ENCODE data around the gene CARM1.
"Not testable (repeated sequence)": the region's sequence is repeated elsewhere in the genome, so short reads cannot be mapped to it uniquely, and the experiment has no call there.

CARM1 gene

GRCh38 chr19:10870955-10871603 is at the start of gene CARM1:
CARM1 (plus strand) TSS chr19:10871553; CDS start chr19:10871703, 150 bp downstream.
- DNase-seq = peak; percentile 81

- no peak for DNase-seq
These were observed 47.7 kb upstream of the CARM1 start for GRCh38 chr19:10823690-10824089.

GRCh38 chr19:10826231-10826630 is 45.1 kb upstream of the CARM1 start:
- DNase-seq = no peak

GRCh38 chr19:10826846-10827245 is 44.5 kb upstream of the CARM1 start:
- DNase-seq = no peak

- no peak for DNase-seq
These were observed 42.2 kb upstream of the CARM1 start for GRCh38 chr19:10828981-10829821.

- DNase-seq = no peak
These were observed 41.4 kb upstream of the CARM1 start for GRCh38 chr19:10829967-10830366.

GRCh38 chr19:10830370-10830769 is 41.0 kb upstream of the CARM1 start:
- no peak for DNase-seq

GRCh38 chr19:10830931-10831779 is 40.2 kb upstream of the CARM1 start:
- DNase-seq = no peak

- DNase-seq = no peak
These were observed 39.1 kb upstream of the CARM1 start for GRCh38 chr19:10831987-10832938.

GRCh38 chr19:10832939-10833296 is 38.4 kb upstream of the CARM1 start:
- no peak for DNase-seq

GRCh38 chr19:10835089-10835753 is 36.1 kb upstream of the CARM1 start:
- no peak for DNase-seq

GRCh38 chr19:10835754-10836478 is 35.4 kb upstream of the CARM1 start, which contains the start of gene TMED1:
TMED1 (minus strand) TSS chr19:10836212; CDS start chr19:10836191, 21 bp downstream.
- no peak for DNase-seq

GRCh38 chr19:10836479-10837330 is 34.6 kb upstream of the CARM1 start:
- DNase-seq = no peak

GRCh38 chr19:10837649-10838048 is 33.7 kb upstream of the CARM1 start:
- not testable (repeated sequence) for DNase-seq

GRCh38 chr19:10838377-10838776 is 33.0 kb upstream of the CARM1 start:
- no peak for DNase-seq

GRCh38 chr19:10839114-10840050 is 32.0 kb upstream of the CARM1 start:
- no peak for DNase-seq

- DNase-seq = no peak
These were observed 28.6 kb upstream of the CARM1 start for GRCh38 chr19:10842788-10843187.

- no peak for DNase-seq
These were observed 24.7 kb upstream of the CARM1 start for GRCh38 chr19:10846500-10847202.
